GM18868 (cell line): Measurements from ENCODE around the gene STMN3.
"Not testable (repeated sequence)": the region's sequence is repeated elsewhere in the genome, so short reads cannot be mapped to it uniquely, and the experiment has no call there.

Source experiments
- ATAC-seq: cut with Tn5 transposase; IDR thresholded peaks from one replicate; pipeline ENCODE4 v1.9.1; 2021; ENCODE audit warnings: mild to moderate bottlenecking, moderate library complexity; ENCODE audit not compliant: unreplicated experiment

Gene STMN3

DNA sequence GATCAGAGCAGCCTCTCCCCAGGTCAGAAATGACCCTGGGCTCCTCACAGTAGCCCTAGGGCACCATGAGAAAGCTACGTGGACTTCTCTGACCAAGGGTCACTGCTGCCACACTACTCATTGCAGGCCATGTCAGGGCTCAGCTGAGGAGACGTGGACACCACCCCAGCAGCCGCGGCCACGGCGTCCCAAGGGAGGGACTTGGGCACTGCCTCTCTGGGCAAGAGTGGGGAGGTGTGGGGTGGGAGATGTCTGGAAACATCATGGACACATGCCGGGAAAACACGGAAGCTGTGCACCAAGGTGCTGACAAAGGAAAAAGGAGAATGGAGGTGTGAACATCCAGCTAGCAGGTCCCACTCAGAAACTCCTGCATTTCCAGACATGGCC, 35.4 kb downstream of the STMN3 start:
- no peak for ATAC-seq

DNA sequence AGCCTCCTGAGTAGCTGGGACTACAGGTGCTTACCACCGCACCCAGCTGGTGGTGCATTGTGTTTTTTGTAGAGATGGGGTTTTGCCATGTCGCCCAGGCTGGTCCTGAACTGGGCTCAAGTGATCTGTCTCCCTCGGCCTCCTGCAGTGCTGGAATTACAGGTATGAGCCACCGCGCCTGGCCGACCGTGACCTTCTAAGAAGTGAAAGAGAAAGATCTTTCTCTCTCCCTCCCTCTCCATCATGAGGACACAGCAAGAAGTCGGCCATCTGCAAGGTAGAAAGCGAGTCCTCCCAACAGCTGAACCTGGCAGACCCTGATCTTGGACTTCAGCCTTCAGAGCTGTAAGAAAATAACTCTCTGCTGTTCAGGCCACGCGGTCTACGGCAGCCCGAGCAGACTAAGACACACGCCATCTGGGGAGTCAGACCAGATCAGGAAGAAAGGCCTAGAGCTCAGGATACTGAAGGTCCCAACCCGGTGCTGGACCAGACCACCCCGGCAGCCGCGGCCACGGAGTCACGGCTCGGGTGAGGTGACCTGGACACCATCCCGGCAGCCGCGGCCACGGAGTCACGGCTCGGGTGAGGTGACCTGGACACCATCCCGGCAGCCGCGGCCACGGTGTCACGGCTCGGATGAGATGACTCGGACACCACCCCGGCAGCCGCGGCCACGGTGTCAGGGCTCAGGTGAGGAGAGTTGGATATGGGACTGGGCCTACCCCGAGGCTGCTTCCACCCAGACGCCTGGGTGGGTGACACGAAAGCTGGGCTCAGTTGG, 35.9 kb downstream of the STMN3 start:
- ATAC-seq: no peak

DNA sequence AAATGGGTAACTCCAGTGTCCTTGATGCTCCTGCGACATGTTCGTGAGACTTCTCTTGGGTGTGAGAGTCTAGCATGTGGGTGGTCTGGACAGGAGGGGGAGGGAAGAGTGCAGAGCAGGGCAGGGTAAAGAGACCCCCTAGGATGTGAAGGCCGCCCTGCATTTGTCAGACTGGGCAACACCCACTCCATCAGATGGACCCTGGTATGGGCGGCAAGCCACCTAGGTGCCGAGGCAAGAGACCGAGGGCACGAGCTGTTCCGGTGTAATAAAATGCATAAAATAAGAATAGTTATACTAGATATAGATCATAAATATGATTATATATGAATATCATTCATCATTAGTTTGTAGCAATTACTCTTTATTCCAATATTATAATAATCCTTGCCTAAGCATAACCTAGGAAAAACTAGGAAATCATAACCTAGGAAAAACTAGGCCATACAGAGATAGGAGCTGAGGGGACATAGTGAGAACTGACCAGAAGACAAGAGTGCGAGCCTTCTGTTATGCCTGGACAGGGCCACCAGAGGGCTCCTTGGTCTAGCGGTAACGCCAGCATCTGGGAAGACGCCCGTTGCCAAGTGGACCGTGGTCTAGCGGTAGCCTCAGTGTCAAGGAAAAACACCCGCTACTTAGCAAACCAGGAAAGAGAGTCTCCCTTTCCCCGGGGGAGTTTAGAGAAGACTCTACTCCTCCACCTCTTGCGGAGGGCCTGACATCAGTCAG, 39.2 kb downstream of the STMN3 start:
- not testable (repeated sequence) for ATAC-seq

- ATAC-seq: no peak
Measured at GRCh38 chr20:63612276-63612931, 40.8 kb downstream of the STMN3 start.

DNA sequence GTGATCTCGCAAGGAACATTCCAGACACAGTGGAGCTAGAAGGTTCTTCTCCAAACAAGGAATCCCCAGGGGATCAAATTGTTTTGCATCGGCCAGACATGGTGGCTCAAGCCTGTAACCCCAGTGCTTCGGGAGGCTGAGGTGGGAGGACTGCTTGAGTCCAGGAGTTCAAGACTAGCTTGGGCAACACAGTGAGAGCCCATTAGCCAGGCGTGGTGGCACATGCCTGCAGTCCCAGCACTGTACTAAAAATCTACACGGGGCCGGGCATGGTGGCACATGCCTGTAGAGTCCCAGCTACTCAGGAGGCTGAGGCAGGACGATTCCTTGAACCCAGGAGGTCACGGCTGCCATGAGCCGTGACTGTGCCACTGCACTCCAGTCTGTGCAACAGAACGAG, 41.6 kb downstream of the STMN3 start:
- ATAC-seq: no peak

DNA sequence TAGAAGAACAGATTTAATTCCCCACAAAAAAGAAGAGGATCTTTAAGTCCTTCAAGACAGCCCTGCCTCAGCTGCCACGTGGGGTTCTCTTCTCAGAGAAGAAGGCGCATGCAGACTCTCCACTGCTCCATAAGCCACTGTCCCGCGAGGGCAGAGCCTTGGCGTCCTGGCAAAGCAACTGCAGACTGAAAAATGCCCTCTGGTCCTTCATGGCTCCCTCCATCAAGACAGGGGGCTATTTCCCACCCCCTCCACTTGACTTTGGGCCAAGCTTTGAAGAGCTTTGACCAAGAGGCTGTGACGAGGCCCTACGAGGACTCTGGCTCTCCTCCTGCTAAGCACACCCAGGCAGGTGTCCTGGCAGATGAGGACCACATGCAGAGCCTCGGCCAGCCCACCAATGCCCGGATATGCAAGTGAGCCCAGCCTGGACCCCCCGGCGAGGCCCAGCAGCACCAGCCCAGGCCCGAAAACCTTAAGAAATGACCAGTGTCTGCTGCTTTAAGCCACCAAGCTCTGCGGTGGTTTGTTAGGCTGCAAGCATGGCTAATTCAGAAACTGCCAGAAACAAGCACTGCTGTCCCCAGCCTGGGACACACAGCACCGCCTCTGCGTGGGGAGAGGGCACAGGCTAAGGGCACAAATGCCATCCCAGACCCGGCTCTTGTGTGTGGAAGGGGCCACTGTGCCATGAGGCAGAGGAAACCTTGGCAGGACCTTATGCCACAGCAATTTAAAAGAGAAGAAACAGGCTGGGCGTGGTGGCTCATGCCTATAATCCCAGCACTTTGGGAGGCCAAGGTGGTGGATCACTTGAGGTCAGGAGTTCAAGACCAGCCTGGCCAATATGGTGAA, 42.4 kb downstream of the STMN3 start:
- ATAC-seq: no peak

DNA sequence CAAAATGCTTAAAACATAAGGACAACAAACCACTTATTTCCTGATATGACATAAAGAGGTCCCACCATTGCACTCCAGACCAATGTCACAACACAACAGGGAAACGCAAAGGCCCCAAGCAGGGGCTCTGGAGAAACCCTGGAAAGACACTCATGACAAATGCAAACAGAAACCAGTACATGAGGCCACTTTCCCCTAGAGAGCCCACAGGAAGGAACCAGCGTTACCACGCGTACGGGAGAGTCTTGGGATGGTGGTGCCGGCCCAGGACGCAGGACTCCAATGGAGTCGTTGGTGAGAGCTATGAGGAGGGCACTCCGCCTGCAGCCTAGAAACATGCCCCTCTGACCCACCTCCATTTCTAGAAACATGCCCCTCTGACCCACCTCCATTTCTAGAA, 46.5 kb downstream of the STMN3 start:
- no peak for ATAC-seq

DNA sequence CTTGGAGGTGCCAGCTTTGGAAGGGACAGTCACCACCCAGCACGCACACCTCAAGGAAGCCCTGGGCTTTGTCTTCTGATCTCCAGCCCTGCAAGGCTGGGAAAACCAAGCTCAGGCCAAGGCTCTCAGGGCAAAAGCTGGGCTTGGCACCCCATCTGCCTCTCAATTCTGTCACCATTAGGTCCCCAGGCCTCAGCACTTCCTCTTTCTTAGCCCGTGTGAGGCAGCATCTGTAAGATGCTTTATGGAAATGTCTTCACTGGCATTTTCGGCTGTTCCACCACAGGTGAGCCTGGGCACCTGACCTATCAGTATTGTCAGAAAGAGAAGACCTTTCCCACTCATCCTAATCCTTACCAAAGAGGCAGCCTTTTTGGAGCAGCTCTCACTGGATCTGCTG, 50.9 kb downstream of the STMN3 start:
- ATAC-seq: no peak

DNA sequence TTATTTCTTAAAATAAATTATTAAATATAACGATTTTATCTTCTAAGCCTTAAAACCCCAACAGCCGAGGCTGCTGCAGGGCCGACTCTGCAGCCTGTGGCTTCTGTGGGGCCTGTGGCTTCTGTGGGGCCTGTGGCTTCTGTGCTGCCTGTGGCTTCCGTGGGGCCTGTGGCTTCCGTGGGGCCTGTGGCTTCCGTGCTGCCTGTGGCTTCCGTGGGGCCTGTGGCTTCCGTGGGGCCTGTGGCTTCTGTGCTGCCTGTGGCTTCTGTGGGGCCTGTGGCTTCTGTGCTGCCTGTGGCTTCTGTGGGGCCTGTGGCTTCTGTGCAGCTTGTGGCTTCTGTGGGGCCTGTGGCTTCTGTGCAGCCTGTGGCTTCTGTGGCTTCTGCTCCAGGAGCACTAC, 51.5 kb downstream of the STMN3 start:
- ATAC-seq: not testable (repeated sequence)

DNA sequence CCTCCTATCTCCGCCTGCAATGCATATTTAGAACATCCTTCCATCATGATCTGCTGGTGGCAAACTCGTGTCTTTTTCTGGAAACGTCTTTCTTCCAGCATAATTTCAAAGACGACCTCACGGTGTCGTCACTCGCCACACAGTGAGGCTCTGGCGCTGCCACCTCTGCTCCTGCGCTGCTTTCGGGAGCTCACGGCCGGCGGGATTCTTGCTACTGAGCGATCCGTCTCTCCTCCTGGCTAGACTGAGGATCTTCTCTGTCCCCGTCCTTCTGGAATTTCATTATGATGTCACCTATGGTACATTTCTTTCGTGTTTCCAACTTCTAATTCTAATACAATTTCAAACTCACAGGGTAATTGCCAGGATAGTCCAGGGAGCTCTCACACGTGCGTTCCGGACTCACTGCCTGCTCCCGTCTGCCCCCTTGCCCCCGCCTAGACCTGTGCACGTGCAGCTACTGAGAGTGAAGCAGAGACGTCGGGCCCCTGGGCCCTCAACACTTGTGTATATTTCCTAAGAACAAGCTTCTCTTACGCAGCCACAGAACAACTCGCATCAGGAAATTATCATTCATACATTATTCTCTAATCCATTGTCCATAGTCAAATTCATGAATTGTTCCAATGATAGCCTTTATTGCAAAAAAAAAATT, 53.7 kb downstream of the STMN3 start:
- no peak for ATAC-seq

DNA sequence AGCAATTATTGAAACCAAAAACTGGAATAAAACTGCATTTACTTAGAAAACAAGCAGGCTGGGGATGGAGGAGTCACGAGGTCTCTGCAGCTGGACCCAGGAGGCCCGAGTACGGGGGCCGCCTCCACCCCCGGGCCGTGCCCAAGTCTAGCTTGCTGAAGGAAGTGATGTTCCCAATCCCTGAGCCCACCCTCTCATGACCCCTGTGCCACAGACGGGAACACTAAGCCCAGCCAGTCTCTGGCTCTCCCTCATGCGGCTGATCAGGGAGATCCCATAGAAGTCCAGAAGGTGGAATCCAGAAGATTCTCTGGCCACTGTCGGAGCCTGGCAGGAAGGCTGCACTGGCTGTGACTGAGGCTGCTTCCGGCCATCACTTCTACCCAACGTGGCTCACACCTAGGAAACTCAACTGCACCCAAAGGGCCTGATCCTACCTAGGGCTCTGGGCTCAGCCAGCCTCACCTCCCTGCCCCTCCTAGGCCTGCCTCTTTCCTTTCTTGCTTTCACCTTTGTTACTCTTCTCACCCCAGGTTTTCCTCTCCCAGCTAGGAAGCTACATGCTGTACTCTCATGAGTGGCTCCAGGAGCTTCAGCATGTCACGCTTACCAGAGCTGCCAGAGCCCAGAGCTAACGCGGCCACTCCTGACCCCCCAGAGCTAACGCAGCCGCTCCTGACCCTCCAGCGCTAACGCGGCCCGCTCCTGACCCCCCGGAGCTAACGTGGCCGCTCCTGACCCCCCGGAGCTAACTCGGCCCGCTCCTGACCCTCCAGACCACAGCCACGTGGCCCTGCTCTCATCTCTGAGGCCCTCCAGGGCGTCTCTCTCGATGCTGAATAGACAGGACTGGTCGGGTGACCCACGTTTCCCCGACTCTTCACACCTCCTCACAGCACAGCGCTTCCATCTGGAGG, 54.5 kb downstream of the STMN3 start:
- ATAC-seq: no peak

DNA sequence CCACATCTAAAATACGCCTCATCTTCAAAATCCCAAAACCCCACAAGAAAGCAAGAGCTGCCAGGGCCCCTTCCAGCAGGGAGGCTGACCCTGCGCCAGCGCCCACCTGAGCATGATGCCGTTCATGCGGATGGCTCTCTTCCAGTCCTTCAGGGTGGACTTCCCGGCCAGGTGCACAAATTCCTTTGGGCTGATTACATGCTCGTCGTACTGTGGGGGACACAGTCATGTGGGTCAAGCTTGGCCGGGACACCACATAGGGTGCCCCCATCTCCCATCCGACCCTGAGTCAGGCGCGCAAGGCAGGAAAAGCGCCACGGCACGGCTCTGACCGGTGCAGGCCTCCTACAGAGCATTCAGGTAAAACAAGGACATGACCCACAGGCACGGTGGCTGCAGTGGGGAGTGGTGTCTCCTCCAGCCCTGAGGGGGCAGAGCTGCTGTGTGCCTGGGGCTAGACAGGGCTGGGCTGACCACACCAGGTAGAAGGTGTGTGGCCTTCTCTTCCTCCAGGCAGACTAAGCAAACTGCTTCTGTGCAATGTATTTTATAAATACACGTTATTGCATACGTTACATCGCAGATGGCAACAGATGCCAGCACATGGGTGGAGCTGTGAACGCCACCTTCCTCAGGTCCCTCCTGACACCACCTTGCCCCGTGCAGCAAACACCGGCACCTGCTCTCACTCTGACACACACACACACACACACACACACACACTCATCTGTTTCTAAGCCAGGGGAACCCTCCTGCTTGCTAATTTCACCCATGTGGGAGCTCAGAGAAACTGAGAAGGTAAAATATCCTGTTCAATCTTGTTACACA, 55.4 kb downstream of the STMN3 start:
- no peak for ATAC-seq

GRCh38 chr20:63596423-63596822, 56.8 kb downstream of the STMN3 start:
- no peak for ATAC-seq

GRCh38 chr20:63595416-63596127, 57.7 kb downstream of the STMN3 start:
- no peak for ATAC-seq

GRCh38 chr20:63594043-63594561, 59.1 kb downstream of the STMN3 start:
- no peak for ATAC-seq

DNA sequence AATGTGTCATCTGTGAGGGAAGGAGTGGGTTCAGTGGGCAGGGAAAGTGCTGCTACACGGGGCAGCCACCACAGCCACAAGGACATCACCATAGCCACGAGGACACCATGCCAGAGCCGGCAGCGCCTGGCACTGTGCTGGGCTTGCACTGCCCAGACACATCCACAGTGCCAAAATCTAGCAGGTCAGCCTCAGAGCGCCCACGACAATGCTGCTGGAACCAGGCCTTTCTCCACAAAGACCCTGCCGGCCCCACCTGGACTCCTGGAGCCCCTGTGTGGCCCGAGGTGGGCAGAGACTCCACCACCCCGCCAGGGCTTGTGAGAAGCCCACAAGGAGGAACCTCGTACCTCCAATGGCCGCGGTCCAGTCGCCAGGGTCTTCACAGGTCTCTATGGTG, 60.6 kb downstream of the STMN3 start:
- no peak for ATAC-seq

DNA sequence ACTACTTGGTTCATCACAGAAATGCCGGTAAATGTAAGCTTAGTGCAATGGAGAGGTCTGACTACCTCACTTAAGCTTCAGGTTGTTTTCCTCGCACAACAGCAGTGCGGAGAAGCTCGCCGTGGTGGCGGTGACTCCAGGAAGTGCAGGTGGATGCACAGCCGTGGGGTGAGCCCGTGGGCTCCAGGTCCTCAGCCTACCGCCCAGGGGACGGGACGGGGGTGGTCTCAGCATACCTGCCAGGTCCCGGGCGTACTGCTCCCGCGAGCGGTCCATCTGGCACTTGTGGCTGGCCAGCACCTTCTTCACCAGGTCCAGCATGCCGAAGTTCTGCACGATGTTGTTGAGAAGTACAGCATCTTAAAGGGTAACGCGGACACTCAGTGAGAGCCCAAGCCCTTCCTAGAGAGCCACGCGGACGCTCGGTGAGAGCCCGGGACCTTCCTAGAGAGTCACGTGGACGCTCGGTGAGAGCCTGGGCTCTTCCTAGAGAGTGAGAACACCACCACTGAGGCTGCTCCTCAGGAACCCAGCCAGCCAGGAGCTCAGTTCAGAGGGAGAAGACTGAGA, 61.4 kb downstream of the STMN3 start:
- ATAC-seq: no peak
